ENCODE results near the gene PIM2. TPM values are rescaled to one million over a fixed set of nuclear protein-coding genes. Genes with fewer than 3 reads are reported as not detected.

Gene PIM2
- total RNA-seq, 1 donor from 2014 or later, result 9.3 TPM

DNA sequence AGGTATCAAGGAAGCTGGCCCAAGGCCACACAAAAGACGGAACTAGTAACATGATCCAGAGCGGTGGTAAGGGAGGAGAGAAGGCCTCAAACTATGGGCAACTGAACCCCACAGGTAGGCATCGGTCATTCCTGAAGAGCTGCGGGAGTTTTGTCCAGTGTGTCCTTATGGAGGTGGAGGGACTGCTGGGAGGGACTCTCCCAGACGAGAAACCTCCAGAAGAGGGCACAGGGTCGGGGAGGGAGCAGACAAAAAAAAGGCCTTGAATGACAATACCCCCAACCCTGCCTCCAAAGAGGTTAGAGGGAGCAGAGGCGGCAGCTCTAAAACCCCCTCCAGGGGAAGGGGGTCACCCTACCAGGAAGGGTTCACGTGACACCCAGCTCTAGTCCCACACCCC is 14.6 kb downstream of the PIM2 start:
- no peaks in the 10 kb centered on the region for H3K9me3 Mint-ChIP-seq
- DNase-seq (ENCODE audit: extremely low spot score, unreplicated experiment), result no peak
- no peaks in the 10 kb centered on the region for H3K4me1 Mint-ChIP-seq (ENCODE audit: unreplicated experiment)
- H3K27ac Mint-ChIP-seq, result no peak overlapping the region
- no peak overlapping the region for H3K4me3 Mint-ChIP-seq
- H3K27me3 Mint-ChIP-seq, result no peaks in the 10 kb centered on the region
- TF ChIP-seq, protein P1, sequence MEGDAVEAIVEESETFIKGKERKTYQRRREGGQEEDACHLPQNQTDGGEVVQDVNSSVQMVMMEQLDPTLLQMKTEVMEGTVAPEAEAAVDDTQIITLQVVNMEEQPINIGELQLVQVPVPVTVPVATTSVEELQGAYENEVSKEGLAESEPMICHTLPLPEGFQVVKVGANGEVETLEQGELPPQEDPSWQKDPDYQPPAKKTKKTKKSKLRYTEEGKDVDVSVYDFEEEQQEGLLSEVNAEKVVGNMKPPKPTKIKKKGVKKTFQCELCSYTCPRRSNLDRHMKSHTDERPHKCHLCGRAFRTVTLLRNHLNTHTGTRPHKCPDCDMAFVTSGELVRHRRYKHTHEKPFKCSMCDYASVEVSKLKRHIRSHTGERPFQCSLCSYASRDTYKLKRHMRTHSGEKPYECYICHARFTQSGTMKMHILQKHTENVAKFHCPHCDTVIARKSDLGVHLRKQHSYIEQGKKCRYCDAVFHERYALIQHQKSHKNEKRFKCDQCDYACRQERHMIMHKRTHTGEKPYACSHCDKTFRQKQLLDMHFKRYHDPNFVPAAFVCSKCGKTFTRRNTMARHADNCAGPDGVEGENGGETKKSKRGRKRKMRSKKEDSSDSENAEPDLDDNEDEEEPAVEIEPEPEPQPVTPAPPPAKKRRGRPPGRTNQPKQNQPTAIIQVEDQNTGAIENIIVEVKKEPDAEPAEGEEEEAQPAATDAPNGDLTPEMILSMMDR (conservative IDR thresholded peaks at IDR 0.05), result no peak
- no peaks in the 10 kb centered on the region for H3K36me3 Mint-ChIP-seq

DNA sequence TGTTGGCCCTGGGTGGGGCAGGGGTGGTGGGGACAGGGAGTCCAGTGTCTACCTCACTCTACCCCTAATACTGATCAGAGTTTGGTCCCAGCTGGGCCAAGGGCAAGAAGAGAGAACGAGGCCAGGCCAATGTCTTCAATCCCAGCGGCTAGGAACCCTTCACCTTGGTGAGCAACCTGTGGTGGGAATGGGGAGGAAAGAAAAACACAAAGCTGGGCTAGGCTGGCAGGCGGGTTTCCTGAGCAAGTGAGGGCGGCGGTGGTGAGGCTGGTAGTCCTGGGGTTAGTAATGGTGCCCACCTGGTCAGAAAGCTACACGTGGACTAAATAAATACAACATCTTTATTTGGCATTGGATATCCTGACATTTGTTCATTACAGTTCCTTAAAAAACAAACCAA is 15.5 kb downstream of the PIM2 start:
- H3K27ac Mint-ChIP-seq, result no peak overlapping the region
- no peak overlapping the region for H3K4me3 Mint-ChIP-seq
- no peaks in the 10 kb centered on the region for H3K27me3 Mint-ChIP-seq
- TF ChIP-seq, protein P1 (conservative IDR thresholded peaks at IDR 0.05), result no peak
- H3K4me1 Mint-ChIP-seq (ENCODE audit: unreplicated experiment), result no peaks in the 10 kb centered on the region
- no peak for DNase-seq (ENCODE audit: extremely low spot score, unreplicated experiment)
- H3K9me3 Mint-ChIP-seq, result no peaks in the 10 kb centered on the region
- H3K36me3 Mint-ChIP-seq, result no peaks in the 10 kb centered on the region

DNA sequence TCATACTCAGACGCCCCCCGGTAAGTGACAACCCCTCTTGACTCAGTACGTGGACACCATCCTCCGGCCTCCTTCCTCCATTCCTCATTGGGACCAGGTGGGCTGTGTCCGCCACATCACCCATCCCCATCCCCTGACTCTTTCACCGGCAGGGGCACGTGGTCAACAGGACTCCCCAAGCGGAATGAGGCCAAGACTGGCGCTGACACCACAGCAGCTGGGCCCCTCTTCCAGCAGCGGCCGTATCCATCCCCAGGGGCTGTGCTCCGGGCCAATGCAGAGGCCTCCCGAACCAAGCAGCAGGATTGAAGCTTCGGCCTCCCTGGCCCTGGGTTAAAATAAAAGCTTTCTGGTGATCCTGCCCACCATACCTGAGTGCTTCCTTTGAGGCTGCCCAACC is 16.0 kb downstream of the PIM2 start:
- Mint-ChIP-seq H3K27me3 (no peaks in the 10 kb centered on the region), H3K9me3 (no peaks in the 10 kb centered on the region), H3K36me3 (no peaks in the 10 kb centered on the region), H3K4me1 (ENCODE audit: unreplicated experiment) (no peaks in the 10 kb centered on the region), H3K4me3 (no peak overlapping the region), H3K27ac (no peak overlapping the region)
- TF ChIP-seq, protein P1 (conservative IDR thresholded peaks at IDR 0.05), result no peak
- no peak for DNase-seq (ENCODE audit: extremely low spot score, unreplicated experiment)

DNA sequence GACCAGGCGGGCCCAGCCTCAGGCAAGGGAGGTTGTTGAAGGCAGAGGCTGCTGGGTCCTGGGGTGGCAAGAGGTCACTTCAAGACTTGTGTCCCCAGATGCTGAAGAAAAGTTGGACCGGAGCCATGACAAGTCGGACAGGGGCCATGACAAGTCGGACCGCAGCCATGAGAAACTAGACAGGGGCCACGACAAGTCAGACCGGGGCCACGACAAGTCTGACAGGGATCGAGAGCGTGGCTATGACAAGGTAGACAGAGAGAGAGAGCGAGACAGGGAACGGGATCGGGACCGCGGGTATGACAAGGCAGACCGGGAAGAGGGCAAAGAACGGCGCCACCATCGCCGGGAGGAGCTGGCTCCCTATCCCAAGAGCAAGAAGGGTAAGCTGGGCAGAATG is 16.7 kb downstream of the PIM2 start:
- H3K4me1 Mint-ChIP-seq (ENCODE audit: unreplicated experiment), result no peaks in the 10 kb centered on the region
- no peak overlapping the region for H3K27ac Mint-ChIP-seq
- H3K9me3 Mint-ChIP-seq, result no peaks in the 10 kb centered on the region
- H3K27me3 Mint-ChIP-seq, result no peaks in the 10 kb centered on the region
- DNase-seq (ENCODE audit: extremely low spot score, unreplicated experiment), result no peak
- TF ChIP-seq, protein P1 (conservative IDR thresholded peaks at IDR 0.05), result no peak
- H3K4me3 Mint-ChIP-seq, result no peak overlapping the region
- H3K36me3 Mint-ChIP-seq, result no peaks in the 10 kb centered on the region

DNA sequence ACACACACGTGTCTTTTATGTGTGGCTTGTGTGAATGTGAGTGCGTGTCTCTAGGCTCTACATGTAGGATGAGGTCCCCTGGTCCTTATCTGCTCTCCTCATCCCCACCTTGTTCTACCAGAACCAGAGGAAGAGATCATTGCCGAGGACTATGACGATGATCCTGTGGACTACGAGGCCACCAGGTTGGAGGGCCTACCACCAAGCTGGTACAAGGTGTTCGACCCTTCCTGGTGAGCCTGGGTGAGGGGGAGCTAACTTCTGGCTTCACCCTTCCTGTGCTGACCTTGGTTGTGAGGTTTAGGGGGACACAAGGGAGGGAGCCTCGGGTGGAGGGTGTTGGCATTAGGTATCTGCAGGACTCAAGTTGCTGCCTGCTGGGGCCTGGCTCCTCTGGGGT is 17.8 kb downstream of the PIM2 start:
- no peaks in the 10 kb centered on the region for H3K27me3 Mint-ChIP-seq
- H3K36me3 Mint-ChIP-seq, result no peaks in the 10 kb centered on the region
- no peak overlapping the region for H3K27ac Mint-ChIP-seq
- no peak overlapping the region for H3K4me3 Mint-ChIP-seq
- no peak for DNase-seq (ENCODE audit: extremely low spot score, unreplicated experiment)
- TF ChIP-seq, protein P1 (conservative IDR thresholded peaks at IDR 0.05), result no peak
- no peaks in the 10 kb centered on the region for H3K9me3 Mint-ChIP-seq
- no peaks in the 10 kb centered on the region for H3K4me1 Mint-ChIP-seq (ENCODE audit: unreplicated experiment)

DNA sequence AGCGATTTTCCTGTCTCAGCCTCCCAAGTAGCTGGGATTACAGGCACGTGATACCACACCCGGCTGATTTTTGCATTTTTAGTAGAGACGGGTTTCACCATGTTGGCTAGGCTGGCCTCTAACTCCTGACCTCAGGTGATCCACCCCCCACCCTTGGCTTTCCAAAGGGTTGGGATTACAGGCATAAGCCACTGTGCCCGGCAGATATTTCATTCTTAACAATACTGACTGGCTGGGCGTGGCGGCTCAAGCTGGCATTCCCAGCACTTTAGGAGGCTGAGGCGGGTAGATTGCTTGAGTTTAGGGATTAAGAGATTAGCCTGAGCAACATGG is 19.8 kb downstream of the PIM2 start:
- TF ChIP-seq, protein P1 (conservative IDR thresholded peaks at IDR 0.05), result no peak
- H3K27ac Mint-ChIP-seq, result no peak overlapping the region
- H3K36me3 Mint-ChIP-seq, result peaks cover 4% of the 10 kb centered on the region
- no peaks in the 10 kb centered on the region for H3K27me3 Mint-ChIP-seq
- H3K4me3 Mint-ChIP-seq, result no peak overlapping the region
- no peaks in the 10 kb centered on the region for H3K9me3 Mint-ChIP-seq
- no peak for DNase-seq (ENCODE audit: extremely low spot score, unreplicated experiment)
- H3K4me1 Mint-ChIP-seq (ENCODE audit: unreplicated experiment), result no peaks in the 10 kb centered on the region
